ENCODE data around the gene ATP2C2.

- TF ChIP-seq CTCF (IDR thresholded peaks at IDR 0.05; ENCODE audit: insufficient read depth, low read length, poor library complexity, severe bottlenecking), result no peak
- TF ChIP-seq EZH2phosphoT487 (conservative IDR thresholded peaks at IDR 0.05; ENCODE audit: low read length), result no peak
Measured at GRCh38 chr16:84362471-84362941, 5.8 kb upstream of the ATP2C2 start.

All from SU-DHL-6 (cell line).